ENCODE measurements around the gene AXIN2.
A peak's percentile ranks its signal among the peaks of the same experiment; 100 is the strongest.

The AXIN2 gene

DNA sequence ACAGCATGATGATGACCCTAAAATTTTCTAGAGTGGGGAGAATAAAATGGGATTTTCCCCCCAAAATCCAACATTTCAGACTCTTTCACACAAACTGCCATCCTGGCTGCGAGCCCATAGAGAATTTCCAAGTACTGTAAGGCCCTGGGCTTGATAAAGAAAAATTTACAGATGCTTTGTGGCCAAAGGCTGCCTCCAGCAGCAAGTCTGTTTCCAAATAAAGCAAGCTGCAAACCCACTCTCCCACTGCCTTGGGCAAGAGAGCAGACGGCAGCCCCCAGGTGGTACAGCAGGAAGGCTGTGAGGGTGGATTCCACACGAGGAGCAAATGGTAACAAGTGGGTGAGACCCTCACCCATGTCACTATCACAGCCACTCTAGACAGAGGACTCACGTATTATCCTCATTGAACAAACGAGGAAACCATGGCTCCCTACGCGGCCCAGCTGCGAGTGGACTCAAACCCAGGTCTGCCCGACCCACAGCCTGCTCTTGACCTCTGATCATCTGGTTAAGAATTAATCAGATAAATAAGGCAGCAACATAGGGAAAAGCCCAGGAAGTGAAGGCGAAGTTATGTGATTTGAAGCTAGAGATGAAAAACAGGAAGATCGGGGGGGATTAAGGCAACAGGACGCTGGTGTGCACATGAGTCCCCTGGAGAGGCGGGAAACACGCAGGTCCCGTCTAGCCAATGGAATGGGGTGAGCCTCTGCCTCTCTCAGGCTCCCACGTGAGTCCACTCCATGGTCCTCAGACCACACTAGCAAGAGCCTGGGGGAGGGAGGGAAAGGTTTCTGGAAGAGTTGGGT, 37.4 kb downstream of the AXIN2 start:
- no peak overlapping the region for H3K4me3 ChIP-seq (ENCODE audit: low read length)
- 80% methylated on average over 16 of the region's 16 CpGs for WGBS
- H3K27ac ChIP-seq (ENCODE audit: low read depth, low read length): no peak overlapping the region

DNA sequence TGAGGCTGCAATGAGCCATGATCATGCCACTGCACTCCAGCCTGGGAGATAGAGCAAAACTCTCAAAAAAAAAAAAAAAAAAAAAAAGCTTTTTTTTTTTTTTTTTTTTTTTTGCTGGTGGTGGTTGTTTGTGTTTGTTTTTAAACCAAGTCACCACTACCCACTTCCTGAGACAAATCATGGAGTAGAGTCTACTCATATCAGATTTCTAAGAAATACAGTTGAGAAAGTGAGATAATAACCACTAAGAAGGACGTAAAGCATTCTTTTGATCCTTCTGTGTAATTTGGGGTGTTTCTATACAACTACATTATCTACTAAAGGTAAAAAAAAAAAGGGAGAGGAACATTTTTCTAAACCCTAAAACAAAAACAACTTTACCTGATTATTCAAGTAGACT, 38.0 kb downstream of the AXIN2 start:
- no CpG with 5 or more reads among the region's 1 CpG for WGBS
- Histone ChIP-seq H3K36me3 (ENCODE audit: insufficient read depth, low read length) (peaks cover 5% of the 10 kb centered on the region), H3K4me3 (ENCODE audit: low read length) (no peak overlapping the region), H3K4me1 (ENCODE audit: insufficient read depth, low read length) (0 out of 2 replicates have a peak, but pooled peaks cover 4% of the 10 kb centered on the region), H3K9me3 (ENCODE audit: insufficient read depth, low read depth, low read length) (no peaks in the 10 kb centered on the region), H3K27ac (ENCODE audit: low read depth, low read length) (no peak overlapping the region), H3K9ac (ENCODE audit: low read depth, low read length) (no peak overlapping the region), H3K27me3 (ENCODE audit: insufficient read depth, low read length) (no peaks in the 10 kb centered on the region)

More for the DNA sequence above, 37.4 kb downstream of the AXIN2 start:
- no peak overlapping the region for H3K9ac ChIP-seq (ENCODE audit: low read depth, low read length)
- no peaks in the 10 kb centered on the region for H3K9me3 ChIP-seq (ENCODE audit: insufficient read depth, low read depth, low read length)
- H3K4me1 ChIP-seq (ENCODE audit: insufficient read depth, low read length): 0 out of 2 replicates have a peak, but pooled peaks cover 4% of the 10 kb centered on the region
- H3K27me3 ChIP-seq (ENCODE audit: insufficient read depth, low read length): no peaks in the 10 kb centered on the region
- H3K36me3 ChIP-seq (ENCODE audit: insufficient read depth, low read length): peaks cover 12% of the 10 kb centered on the region

DNA sequence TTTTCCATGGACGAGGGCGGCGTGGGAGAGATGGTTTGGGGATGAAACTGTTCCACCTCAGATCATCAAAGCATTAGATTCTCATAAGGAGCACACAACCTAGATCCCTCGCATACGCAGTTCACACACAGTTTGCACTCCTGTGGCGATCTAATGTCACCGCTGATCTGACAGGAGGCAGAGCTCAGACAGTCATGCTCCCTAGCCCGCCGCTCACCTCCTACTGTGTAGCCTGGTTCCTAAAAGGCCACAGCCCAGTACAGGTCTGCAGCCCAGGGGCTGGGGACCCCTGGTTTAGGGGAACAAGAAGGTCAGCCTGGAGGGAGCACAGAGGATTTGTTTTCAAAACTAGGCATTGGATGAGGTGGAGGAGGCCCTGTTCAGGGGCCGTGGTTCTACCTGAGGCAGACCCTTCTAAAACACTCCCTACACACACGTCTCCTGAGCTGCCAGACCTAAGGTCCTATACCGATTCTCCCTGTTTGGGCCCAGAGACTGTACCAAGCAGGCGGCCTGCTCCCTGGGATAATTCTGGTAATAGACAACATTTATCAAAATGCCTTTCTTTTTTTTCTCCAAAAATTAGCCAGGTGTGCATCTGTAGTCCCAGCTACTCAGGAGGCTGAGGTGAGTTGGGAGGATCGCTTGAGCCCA, 38.6 kb downstream of the AXIN2 start:
- H3K4me3 ChIP-seq (ENCODE audit: low read length): no peak overlapping the region
- 85% methylated on average over 12 of the region's 14 CpGs for WGBS
- H3K36me3 ChIP-seq (ENCODE audit: insufficient read depth, low read length): peaks cover under 1% of the 10 kb centered on the region; the same call in 1 of the 2 replicates
- H3K9ac ChIP-seq (ENCODE audit: low read depth, low read length): no peak overlapping the region
- no peak overlapping the region for H3K27ac ChIP-seq (ENCODE audit: low read depth, low read length)
- no peaks in the 10 kb centered on the region for H3K27me3 ChIP-seq (ENCODE audit: insufficient read depth, low read length)
- H3K4me1 ChIP-seq (ENCODE audit: insufficient read depth, low read length): 0 out of 2 replicates have a peak, but pooled peaks cover 4% of the 10 kb centered on the region
- H3K9me3 ChIP-seq (ENCODE audit: insufficient read depth, low read depth, low read length): no peaks in the 10 kb centered on the region

DNA sequence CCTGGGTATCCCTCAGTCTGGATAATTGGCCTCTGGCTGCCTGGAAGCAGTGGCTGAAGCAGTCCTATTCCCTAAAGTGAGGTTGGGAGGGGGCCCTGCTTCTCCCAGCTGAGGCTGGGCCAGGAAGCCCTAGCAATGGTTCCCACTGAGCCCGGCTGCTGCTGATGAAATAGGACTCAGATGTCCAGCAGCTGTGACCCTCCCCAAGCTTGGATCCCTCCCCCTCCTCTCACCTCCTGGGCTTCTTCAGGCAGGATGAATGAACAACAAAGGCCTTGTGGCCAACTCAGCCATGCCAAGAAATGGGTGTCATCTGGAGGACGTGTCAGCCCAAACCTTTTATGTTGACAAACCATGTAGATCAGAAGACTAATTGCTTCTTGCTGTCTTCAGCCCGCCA, 42.0 kb downstream of the AXIN2 start:
- Histone ChIP-seq H3K9me3 (ENCODE audit: insufficient read depth, low read depth, low read length) (no peaks in the 10 kb centered on the region), H3K9ac (ENCODE audit: low read depth, low read length) (no peak overlapping the region), H3K4me1 (ENCODE audit: insufficient read depth, low read length) (peaks cover 17% of the 10 kb centered on the region), H3K4me3 (ENCODE audit: low read length) (no peak overlapping the region), H3K36me3 (ENCODE audit: insufficient read depth, low read length) (no peaks in the 10 kb centered on the region), H3K27me3 (ENCODE audit: insufficient read depth, low read length) (no peaks in the 10 kb centered on the region), H3K27ac (ENCODE audit: low read depth, low read length) (no peak overlapping the region)
- 84% methylated on average over 3 of the region's 3 CpGs for WGBS

DNA sequence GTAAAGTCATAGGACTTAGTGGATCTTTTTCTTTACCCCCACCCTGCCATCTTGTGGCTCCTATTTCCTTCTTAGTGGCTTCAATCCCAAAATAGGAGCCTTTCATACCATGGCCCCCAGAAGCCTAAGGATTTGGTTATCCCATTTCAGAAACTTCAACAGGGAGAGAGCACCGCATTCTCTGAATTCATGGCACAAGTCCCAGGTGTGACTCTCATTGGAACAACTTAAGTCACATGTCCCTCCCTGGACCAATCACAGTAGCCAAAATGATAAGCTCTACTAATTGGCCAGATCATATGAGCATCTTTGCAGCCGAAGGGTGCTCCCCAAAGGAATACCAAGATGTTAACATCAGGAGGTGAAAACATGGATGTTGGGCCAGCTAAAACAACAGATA, 43.2 kb downstream of the AXIN2 start:
- no peaks in the 10 kb centered on the region for H3K27me3 ChIP-seq (ENCODE audit: insufficient read depth, low read length)
- no peak overlapping the region for H3K27ac ChIP-seq (ENCODE audit: low read depth, low read length)
- 93% methylated on average over 2 of the region's 2 CpGs for WGBS
- H3K9me3 ChIP-seq (ENCODE audit: insufficient read depth, low read depth, low read length): no peaks in the 10 kb centered on the region
- H3K9ac ChIP-seq (ENCODE audit: low read depth, low read length): no peak overlapping the region
- H3K36me3 ChIP-seq (ENCODE audit: insufficient read depth, low read length): no peaks in the 10 kb centered on the region
- no peak overlapping the region for H3K4me3 ChIP-seq (ENCODE audit: low read length)
- peaks cover 13% of the 10 kb centered on the region for H3K4me1 ChIP-seq (ENCODE audit: insufficient read depth, low read length)

DNA sequence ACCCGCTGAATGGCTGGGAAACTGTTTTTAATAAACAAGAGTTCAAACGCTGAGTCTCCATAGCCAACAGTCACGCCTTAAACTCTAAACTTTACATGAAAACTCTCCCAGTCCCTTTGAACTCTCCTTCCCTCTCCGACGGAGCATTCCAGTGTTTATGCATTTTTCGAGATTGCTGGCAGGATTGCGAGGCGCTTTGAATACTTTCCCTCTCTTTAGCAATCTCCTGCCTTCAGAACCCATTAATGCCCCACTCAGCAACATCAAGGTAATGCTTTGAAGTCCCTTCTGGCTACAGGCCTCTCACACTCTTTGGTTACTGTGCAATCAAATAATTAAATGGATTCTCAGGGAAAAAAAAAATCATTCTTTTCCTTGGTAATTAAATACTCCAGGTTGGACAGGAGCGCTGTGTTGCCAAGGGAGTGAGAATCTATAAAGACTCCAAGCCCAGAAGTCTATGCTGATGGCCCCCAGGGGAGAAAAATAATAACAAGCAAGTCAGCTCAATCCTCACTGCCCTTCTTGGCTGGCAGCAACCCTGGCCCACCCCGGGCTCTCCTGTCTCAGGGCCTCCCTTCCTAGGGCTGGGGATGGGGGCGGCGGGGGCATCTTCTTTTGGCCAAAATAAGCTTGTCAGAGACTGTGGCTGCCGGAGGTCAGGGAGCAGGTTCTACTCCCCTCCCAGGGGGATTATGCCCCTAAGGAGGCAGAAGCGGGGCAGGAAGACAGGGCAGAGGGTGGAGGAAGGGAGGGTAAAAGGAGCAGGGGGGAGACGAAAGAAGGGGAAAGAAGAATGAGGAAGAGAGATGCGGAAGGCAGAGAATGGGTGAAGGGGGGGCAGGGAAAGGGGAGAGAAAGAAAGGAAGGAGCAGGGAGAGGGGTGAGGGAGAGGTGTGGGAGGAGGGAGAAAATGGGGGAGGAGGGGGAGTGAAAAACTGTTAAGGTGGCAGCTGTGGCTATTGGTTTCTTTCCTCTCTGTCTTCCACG, 45.2 kb downstream of the AXIN2 start:
- 18% methylated on average over 17 of the region's 17 CpGs for WGBS

DNA sequence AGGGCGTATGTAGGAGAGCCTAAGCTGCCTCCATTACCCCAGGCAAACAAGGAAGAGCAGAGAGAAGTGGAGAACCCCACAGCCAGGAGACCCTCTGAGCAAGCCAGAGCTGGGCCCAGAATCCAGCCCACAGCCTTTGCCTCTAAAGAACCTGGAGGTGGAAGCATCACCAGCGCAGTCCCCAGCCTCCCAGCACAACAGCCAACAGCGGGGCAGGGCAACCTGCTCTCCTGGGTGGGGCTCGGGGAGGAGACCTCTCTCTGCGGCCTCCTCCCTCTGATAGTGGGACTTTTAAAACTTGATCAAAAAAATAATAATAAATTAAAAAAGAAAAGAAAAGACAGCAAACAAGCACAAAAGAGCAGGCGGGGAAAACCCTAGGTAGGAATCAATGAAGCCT, 45.9 kb downstream of the AXIN2 start:
- Histone ChIP-seq H3K4me3 (ENCODE audit: low read length) (peak overlapping the region; percentile 11), H3K27ac (ENCODE audit: low read depth, low read length) (no peak overlapping the region; the same call in 1 of the 2 replicates), H3K36me3 (ENCODE audit: insufficient read depth, low read length) (no peaks in the 10 kb centered on the region), H3K9ac (ENCODE audit: low read depth, low read length) (no peak overlapping the region), H3K9me3 (ENCODE audit: insufficient read depth, low read depth, low read length) (no peaks in the 10 kb centered on the region), H3K27me3 (ENCODE audit: insufficient read depth, low read length) (no peaks in the 10 kb centered on the region), H3K4me1 (ENCODE audit: insufficient read depth, low read length) (peaks cover 13% of the 10 kb centered on the region)
- WGBS: 48% methylated on average over 5 of the region's 6 CpGs

More for the DNA sequence above, 45.2 kb downstream of the AXIN2 start:
- no peaks in the 10 kb centered on the region for H3K9me3 ChIP-seq (ENCODE audit: insufficient read depth, low read depth, low read length)
- no peak overlapping the region for H3K9ac ChIP-seq (ENCODE audit: low read depth, low read length)
- H3K36me3 ChIP-seq (ENCODE audit: insufficient read depth, low read length): no peaks in the 10 kb centered on the region
- peak overlapping the region; percentile 28; the same call in 1 of the 2 replicates for H3K27ac ChIP-seq (ENCODE audit: low read depth, low read length)
- H3K27me3 ChIP-seq (ENCODE audit: insufficient read depth, low read length): no peaks in the 10 kb centered on the region
- peak overlapping the region; percentile 11 for H3K4me3 ChIP-seq (ENCODE audit: low read length)
- H3K4me1 ChIP-seq (ENCODE audit: insufficient read depth, low read length): peaks cover 13% of the 10 kb centered on the region

DNA sequence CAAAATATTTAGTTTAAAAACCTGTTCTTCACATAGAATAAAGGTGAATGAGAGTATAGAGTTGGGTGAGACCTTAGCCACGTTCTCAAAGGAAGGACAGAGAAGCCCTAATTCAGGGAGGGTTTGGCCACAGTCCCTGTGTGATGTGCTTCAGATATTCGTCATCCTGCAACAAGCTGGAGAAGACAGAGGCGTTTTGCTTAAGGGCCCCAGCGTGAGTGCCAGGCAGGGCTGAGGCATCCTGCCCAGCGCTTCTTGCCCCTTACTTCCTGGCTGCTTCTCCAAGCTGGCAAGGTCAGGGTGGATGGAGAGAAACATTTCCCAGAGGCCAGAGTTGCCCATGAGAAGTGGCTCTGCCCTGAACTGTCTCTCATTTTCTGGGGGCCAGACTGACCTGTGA, 46.9 kb downstream of the AXIN2 start:
- Histone ChIP-seq H3K9ac (ENCODE audit: low read depth, low read length) (no peak overlapping the region), H3K27ac (ENCODE audit: low read depth, low read length) (no peak overlapping the region), H3K36me3 (ENCODE audit: insufficient read depth, low read length) (no peaks in the 10 kb centered on the region), H3K4me3 (ENCODE audit: low read length) (no peak overlapping the region), H3K27me3 (ENCODE audit: insufficient read depth, low read length) (no peaks in the 10 kb centered on the region), H3K9me3 (ENCODE audit: insufficient read depth, low read depth, low read length) (no peaks in the 10 kb centered on the region), H3K4me1 (ENCODE audit: insufficient read depth, low read length) (peaks cover 13% of the 10 kb centered on the region)
- 88% methylated on average over 5 of the region's 5 CpGs for WGBS

DNA sequence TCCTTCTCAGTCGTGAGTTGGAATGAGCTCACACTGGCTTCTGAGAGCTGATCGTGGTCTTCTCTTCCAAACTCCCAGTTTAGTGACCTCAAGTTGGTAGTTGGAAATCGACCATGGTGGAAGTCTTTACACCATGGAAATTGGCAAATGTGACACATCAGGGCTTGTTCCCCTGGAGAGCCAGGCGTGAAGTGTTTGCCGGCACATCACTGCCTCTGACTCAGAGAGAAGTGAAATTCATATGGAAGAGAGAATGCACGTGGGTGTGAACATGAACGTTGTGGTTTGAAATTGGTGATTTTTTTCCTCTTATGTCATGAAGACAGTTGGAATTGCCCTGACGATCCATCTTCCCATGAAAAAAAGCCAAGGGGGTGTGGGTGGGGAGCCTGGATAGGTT, 47.4 kb downstream of the AXIN2 start:
- Histone ChIP-seq H3K27ac (ENCODE audit: low read depth, low read length) (no peak overlapping the region), H3K4me3 (ENCODE audit: low read length) (no peak overlapping the region), H3K36me3 (ENCODE audit: insufficient read depth, low read length) (no peaks in the 10 kb centered on the region), H3K9me3 (ENCODE audit: insufficient read depth, low read depth, low read length) (no peaks in the 10 kb centered on the region), H3K4me1 (ENCODE audit: insufficient read depth, low read length) (peaks cover 13% of the 10 kb centered on the region), H3K9ac (ENCODE audit: low read depth, low read length) (no peak overlapping the region), H3K27me3 (ENCODE audit: insufficient read depth, low read length) (no peaks in the 10 kb centered on the region)
- 92% methylated on average over 8 of the region's 8 CpGs for WGBS

DNA sequence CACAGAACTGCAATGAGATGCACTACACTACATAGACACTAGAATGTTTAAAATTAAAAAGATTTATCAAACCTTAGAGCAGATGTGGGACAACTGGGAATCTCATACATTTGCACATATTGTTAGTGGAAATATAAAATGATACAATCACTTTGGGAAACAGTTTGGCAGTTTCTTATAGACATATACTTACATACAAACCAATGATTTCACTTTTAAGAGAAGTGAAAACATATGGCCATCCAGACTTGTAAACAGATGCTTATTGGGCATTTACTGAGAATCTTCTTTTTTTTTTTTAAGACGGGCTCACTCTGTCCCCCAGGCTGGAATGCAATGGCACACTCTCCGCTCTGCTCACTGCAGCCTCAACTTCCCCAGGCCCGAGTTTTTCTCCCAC, 50.1 kb downstream of the AXIN2 start:
- no peaks in the 10 kb centered on the region for H3K9me3 ChIP-seq (ENCODE audit: insufficient read depth, low read depth, low read length)
- H3K4me3 ChIP-seq (ENCODE audit: low read length): no peak overlapping the region
- no peak overlapping the region for H3K9ac ChIP-seq (ENCODE audit: low read depth, low read length)
- H3K27ac ChIP-seq (ENCODE audit: low read depth, low read length): no peak overlapping the region
- H3K36me3 ChIP-seq (ENCODE audit: insufficient read depth, low read length): no peaks in the 10 kb centered on the region
- peaks cover 11% of the 10 kb centered on the region for H3K4me1 ChIP-seq (ENCODE audit: insufficient read depth, low read length)
- WGBS: 83% methylated on average over 3 of the region's 3 CpGs
- no peaks in the 10 kb centered on the region for H3K27me3 ChIP-seq (ENCODE audit: insufficient read depth, low read length)

Data from HUES64 (cell line).